Fibroblast of skin of back (primary cell): ENCODE data around the gene CCL2. TPM values are rescaled to one million over a fixed set of nuclear protein-coding genes. Genes with fewer than 3 reads are reported as not detected.
A peak's percentile ranks its signal among the peaks of the same experiment; 100 is the strongest.
"Not testable (repeated sequence)": the region's sequence is repeated elsewhere in the genome, so short reads cannot be mapped to it uniquely, and the experiment has no call there.

ENCODE experiments used
- DNase-seq: peaks from one replicate; pipeline ENCODE4 v3.0.0-alpha.2; 2013
- polyA plus RNA-seq, 2 experiments: library from polyadenylated mRNA; unstranded; fragments of 120-200 nt; gene quantifications; one replicate each; pipeline ENCODE4 v1.2.1, GENCODE V29; 2013; ENCODE audit not compliant: insufficient read length in 2 of 2

CCL2 gene
- polyA plus RNA-seq (2013, experiment 1 of 2; ENCODE audit: insufficient read length) = 8.8 TPM
- 12.2 TPM for polyA plus RNA-seq (2013, experiment 2 of 2; ENCODE audit: insufficient read length)

DNA sequence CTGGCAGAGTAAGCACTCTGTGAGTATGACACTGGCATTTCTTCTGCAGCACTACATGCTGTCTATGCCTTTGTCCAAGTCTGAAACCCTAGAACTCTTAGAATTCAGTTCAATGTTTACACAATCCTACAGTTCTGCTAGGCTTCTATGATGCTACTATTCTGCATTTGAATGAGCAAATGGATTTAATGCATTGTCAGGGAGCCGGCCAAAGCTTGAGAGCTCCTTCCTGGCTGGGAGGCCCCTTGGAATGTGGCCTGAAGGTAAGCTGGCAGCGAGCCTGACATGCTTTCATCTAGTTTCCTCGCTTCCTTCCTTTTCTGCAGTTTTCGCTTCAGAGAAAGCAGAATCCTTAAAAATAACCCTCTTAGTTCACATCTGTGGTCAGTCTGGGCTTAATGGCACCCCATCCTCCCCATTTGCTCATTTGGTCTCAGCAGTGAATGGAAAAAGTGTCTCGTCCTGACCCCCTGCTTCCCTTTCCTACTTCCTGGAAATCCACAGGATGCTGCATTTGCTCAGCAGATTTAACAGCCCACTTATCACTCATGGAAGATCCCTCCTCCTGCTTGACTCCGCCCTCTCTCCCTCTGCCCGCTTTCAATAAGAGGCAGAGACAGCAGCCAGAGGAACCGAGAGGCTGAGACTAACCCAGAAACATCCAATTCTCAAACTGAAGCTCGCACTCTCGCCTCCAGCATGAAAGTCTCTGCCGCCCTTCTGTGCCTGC lies at the start of gene CCL2:
TSS of gene CCL2 (plus strand) at position 635 of the 730 bp plus-strand sequence. CDS start at position 700, 65 bp downstream.
- peak; percentile 64 for DNase-seq

DNA sequence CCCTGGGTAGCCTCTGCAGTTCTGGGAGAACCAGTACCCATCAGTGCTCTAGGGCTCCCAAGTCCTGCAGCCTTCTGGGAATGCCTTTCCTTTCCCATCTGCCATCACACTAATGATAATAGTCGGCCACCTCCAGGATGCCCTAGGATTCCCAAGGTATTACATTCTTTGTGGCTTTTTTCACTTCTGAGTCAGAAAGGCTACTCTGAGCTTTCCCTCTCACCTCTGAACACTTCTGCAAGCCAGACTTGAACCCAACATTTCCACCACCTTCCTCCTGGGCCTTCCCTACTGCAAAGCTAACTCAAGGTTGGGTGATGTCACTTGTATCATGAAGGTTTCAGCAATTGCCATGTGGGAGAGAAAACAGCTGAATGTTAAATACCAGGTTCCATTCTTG lies 49.7 kb upstream of the CCL2 start:
- DNase-seq = no peak

DNA sequence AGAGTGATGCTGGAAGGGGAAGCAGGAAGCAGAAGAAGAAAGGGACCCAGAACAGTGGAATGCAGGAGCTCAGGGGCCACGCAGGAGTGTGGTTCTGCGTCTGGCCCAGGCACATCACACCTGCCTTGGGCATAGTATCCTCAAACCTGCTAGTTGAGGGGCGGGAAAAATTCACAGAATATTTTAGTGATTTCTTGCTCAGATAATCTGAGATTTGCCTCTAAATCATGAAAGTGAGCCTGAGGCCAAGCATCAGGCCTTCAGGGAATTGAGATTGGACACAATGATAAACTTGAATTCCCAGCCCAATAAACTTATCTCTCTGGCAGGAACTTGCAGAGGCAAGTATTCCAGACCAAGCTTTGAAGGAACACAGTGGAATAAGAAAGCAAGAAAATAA lies 48.5 kb upstream of the CCL2 start:
- no peak for DNase-seq

DNA sequence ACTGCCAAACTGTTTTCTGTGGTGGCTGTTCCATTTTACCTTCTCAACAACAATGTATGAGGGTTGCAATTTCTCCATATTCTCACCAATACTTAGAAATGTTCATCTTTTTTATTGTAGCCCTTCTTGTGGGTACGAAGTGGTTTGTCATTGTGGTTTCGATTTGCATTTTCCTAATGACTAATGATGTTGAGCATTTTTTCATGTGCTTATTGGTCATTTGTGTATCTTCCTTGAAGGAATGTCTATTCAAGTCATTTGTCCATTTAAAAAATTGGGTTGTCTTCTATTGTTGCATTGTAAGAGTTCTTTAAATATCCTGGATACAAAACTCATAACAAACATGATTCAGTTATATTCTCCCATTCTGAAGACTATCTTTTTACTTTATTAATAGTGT lies 47.5 kb upstream of the CCL2 start:
- no peak for DNase-seq

DNA sequence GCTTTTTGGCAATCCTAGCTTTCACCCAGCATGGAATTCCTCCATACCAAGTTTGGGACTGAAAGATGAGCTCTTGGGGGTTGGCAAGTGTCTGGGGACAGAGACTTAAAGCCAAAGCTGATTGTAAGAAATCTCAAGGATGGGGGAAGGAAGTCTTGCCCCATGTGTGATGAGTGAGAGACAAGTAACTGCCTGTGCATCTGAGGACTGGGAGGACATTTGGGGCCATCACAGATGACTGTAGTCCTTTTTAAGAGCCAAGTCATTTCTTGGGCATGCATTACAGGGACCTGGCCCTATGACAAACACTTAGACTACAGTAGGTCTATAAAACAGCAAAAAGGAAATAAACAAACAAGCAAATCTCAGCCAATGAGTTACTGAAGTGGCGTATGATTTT lies 36.3 kb upstream of the CCL2 start:
- no peak for DNase-seq

DNA sequence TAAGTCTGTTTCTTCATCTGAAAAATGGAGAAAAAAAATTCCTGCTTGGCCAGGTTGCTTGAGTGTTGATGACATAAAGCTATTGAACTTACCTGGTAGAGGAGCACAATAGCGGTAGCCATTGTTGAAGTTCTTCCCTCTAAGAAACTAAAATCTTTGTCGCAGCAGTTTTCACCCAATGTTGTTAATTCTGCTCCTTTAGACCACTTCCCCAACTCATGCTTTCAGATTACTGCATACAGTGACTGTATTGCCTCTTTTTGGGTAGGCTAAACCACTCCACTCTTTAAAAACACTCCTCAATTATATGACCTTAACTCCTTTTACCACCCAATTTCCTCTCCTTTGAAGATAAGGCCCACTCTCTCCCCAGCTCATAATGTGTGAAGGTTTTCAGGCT lies 35.7 kb upstream of the CCL2 start:
- no peak for DNase-seq

DNA sequence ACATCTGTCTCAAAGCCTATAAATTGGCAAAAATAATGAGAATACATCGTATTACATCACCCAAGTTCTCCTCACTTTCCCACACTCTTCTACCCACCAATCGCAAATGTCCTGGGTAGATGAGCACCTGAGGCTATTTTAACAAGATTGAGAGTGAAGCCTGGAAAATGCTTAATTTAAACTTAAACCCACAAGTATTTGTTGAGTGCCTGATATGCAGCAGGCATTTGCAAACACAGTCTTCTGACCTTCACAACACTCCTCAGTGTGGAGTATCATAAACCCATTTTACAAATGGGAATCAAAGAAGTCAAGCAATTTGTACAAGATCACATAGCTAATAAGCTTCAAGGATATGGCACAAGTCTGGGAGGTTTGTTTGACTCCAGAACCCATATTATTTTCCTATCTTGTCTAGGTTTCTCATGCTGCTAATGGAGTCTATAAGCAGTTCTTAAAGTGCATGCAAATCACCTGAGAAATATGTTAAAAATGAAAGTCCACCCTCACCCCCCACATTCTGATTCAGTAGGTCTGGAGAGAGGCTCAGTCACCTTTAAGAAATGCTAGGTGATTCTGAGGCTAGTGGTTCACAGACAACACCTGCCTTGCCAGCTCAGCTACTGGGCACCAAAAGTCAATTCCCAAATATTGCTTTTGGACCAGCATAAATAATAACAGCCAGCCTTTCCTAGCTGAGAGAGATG lies 34.9 kb upstream of the CCL2 start:
- DNase-seq = no peak

DNA sequence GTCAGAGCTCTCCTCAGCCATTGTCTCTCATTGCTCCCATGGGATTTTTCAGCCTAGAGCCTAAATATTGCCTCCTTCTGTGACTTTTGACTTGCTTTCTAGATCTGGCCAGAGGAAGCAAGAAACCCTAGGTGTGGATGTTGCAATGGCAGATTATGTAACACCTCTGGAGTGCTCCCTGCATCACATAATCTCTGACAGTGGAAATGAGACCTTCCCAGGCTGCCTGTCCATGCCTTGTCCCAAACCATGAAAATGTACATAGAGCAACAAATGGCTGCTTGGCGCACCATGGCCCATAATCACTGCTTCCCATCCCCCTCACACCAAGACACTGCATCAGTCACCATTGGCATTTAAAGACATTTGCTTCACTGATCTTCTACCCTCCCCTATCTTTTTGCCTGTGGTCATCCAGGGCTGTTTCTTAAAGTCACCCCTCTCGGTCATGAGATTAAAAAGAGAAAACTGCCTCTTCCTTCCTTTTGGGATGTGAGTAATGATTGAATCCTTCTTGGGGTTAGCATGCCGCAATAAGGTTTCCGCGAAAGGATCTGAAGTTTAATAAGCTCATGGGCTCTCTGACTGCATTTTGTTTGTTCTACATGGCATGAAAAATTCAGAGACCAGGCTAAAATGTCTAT lies 34.2 kb upstream of the CCL2 start:
- DNase-seq = no peak

DNA sequence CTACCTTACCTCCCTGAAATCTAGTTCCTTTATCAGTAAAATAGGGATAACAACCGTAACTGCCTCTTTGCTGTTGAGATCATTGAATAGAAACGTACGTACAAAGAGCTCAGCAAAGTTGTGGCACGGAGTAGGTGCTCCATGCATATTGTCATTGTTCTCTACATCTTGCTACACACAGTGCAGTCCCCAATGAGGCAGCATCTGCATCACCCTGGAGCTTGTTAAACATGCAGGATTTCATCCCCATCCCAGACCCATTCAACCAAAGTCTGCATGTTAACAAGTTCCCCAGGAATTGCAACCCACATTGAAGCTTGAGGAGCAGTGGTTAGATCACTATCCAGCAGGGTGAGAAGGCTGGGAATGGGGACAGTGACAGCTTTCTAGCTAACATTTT lies 33.7 kb upstream of the CCL2 start:
- no peak for DNase-seq

DNA sequence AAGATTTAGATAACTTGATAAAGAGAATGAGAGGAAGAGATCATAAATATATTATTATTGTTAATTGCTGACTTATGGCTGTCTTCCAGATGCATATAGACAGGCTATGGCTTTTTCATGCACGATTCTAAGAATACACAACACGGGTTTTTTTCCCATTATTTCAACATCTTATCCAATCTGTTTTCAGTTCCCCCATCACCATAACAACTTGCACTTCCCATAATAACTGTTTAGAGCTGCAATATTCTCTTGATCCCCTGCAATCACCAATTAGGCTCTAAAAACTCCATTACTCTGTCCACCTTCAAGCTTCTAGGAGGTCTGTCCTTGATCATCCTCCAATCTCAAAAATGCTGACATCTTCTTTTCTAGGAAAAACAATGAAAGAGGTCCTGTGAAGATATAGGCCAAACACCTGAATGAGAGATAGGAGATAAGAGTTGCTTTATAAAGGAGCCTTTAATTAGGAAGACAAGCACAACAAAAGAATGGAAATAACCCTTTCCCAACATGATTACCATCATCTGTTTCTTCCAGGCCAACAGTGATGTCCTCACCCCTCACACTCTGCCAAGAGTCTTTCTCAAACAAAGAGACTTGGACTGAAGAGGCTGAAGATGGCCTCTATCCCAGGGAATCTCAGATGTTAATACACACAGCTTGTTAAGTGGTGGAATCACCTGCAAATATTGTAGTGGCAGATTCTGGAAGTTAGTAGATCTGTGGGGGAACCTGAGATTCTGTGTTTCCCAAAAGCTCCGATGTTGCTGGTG lies 32.2 kb upstream of the CCL2 start:
- DNase-seq = no peak

DNA sequence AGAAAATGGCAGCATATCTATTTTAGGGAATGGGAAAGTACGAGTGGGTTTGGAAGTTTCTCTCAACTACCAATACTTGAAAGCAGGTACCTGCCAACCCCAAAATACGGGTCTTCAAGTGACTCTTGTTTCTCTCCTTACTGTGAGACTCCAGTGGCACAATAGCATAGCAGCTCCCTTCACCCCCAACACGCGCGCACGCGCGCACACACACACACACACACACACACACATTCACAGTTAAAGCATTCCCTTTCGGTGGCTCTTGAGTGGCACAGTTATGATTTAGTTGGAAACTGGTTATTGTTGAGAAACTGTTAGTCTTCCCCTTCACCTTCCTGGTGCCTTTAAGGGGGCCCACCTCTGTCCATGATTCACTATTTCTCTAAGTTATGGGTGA lies 30.0 kb upstream of the CCL2 start:
- DNase-seq = no peak

DNA sequence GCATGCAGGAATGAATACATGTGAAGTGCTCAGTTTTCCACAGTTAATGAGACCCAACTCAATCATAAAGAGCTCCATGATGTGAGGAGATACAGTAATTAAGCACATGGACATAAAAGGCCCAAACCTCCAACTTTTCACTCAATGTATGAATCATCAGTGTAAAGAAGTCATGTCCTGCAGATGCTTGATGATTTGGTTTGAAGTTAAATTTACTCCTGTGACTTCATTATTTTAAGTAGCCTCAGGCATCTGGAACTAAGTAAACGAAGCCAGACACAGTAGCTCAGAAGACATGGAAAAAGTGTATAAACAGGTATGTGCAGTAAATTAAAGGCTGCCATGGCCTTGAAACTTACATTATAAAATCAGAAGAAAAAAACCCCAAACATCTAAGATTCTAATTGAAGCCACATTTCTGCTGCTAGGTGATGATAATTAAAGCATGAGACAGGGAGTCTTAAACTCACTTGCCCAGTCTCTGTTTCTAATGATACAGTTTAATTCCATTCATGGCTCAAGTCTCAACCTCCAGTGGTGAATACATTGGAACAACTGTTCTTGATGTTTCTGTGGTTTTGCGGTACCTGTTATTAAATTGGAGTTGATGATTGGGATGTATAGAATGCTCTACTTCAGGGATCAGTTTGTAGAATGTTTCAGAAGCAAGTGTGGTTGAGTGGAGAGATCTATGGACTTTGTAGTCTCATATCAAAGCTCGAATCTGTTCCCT lies 28.9 kb upstream of the CCL2 start:
- no peak for DNase-seq

DNA sequence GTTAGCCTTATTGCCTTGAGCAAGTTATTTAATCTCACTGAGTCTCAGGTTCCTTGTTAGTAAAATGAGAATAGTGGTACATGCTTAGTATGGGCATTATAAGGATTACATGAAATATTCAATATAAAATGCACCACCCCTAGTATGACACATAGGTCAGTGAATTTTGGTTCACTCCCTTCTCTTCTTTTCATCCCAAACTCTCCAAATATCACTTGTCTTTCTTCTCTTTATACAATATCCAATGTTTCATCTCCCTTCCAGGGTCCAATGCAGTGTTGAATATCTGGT lies 28.4 kb upstream of the CCL2 start:
- no peak for DNase-seq

DNA sequence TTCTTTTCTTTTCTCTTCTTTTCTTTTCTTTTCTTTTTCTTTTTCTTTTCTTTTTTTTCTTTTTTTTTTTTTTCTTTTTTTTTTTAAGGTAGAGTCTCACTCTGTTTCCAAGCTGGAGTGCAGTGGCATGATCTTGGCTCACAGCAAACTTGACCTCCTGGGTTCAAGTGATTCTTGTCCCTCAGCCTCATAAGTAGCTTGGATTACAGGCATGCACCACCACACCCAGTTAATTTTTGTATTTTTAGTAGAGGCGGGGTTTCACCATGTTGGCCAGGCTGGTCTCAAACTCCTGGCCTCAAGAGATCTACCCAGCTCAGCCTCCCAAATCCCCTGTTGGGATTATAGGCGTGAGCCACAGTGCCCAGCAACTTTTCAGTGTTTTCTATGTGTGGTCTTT lies 27.8 kb upstream of the CCL2 start:
- not testable (repeated sequence) for DNase-seq

DNA sequence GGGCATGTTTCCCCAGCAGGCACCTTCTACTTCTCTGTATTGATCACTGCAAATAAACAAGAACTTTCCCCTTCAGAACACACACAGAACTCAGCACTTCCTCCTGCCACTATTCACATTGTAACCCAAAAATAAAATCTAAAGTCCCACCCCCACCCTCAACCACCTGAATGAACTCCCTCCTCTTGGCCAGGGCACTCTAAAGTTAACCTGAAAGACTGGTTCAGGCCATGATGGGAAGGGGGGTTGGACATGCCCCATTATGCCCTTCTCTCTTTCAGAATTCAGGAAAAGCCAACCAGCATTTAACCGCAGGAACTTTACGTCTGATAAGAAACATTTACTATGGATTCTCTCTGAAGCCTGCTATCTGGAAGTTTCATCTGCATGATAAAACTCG lies 27.4 kb upstream of the CCL2 start:
- no peak for DNase-seq

DNA sequence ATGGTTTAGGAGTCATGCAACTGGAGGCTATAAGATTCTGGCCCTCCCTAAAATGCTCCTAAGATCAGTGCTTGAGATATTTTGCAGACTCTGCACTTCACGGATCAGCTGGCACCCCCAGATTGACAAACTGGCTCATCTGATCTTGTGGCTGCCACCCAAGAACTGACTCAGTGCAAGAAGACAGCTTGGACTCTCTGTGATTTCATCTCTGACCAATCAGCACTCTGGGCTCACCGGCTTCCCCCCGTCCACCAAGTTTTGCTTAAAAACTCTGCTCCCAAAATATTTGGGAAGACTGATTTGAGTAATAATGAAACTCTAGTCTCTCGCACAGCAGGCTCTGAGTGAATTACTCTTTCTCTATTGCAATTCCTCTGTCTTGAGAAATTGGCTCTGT lies 26.3 kb upstream of the CCL2 start:
- DNase-seq = no peak

DNA sequence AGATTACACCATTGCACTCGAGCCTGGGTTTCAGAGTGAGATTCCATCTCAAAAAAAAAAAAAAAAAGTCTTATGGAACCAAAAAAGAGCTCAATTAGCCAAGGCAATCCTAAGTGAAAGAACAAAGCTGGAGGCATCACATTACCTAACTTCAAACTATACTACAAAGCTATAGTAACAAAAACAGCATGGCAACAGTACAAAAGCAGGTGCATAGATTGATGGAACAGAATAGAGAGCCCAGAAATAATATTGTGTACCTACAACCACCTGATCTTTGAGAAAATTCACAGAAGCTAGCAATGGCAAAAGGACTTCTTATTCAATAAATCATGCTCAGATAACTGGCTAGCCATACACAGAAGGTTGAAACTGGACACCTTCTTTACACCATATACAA lies 24.7 kb upstream of the CCL2 start:
- no peak for DNase-seq

DNA sequence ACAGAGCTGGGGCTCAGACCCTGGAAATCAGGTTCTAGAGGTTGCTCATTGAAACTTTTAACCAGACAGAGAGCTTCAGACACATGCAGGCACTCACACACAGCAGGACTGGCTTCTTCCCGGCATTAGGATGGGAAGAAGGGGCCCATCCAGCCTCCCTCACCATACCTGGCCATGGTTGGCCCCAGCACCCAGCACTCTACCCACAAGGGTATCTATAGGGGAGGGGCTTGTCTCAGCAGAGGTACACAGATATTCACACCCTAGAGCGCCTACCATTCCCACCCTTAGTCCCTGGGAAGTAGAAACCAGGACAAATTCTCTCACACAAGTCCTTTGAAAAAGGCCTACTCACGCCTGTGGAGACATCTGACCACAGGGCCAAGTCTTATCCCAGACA lies 20.5 kb upstream of the CCL2 start:
- no peak for DNase-seq

DNA sequence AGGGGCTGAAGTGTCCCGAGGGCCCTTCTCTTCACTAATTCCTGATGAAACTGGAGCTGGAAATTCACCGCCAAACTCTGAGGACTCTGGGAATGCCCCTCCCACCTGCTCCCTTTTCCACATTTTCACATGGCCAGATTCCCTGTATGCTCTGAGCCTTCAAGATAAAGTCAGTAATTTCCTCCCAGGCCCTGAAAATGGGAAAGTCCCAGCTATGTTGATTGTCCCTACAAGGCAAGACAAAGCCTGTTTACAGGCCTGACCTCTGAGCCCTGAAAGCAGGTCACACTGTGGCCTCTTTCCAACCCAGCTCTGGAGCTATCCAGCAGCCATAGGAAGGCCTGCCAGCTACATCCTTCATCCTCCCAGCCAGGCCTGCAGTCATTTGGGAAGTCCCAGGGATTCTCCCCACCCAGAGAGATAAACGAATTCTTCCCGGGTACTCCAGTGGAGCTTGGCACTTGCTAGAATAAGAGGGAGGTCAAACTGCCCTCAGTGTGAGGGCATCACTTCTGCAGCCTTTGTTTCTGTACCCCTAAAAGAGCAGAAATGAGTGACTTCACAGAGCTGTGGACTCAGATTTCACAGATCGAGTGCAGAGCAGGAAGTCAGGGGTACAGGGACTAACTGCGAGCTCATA lies 19.6 kb upstream of the CCL2 start:
- DNase-seq = no peak

DNA sequence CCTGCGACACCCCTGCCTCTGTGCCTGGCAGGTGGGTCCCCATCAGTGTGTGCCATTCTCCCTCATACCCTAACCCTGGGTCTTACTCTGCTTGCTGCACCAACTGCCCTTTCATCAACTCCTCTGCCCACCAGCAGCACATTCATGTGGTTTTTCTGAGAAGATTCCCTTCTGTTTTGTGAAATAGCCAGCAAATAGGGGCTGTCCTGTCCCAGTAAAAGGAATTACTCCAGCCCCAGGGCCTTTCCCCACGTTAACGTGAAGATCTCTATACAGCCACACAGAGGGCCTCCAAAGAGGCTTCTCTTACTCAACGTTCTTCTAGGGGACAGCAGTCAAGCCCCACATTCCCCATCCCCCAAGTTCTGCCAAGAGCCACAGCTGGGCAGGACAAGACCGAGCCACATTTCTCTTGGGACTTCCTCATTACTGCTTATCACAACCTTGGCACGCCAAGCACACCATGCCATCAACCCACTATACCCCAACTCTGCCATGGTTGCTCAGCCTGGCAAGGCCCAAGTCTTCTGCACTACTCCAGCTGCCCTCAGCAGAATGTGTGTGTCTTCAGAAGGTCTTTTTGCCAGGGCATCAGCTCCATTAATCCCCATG lies 18.7 kb upstream of the CCL2 start:
- no peak for DNase-seq

DNA sequence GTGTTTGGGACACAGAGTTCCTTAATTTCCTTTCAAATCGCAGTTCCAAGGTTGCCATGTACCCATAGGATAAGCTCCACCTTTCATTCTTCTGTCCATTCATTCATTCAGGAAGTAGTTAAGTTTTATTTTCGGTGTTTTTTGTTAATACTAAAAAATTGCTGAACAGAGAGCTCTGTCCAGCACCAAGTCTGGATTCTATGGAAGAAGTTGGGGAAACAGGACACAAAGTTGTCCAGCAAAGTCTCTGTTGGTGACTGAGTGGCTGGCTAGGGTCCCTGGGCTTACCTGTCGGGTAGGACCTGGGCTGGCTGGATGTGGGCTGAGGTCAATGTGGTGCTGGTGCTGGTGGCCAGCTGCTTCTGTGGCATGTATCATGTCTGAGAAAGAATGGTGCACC lies 17.6 kb upstream of the CCL2 start:
- no peak for DNase-seq

DNA sequence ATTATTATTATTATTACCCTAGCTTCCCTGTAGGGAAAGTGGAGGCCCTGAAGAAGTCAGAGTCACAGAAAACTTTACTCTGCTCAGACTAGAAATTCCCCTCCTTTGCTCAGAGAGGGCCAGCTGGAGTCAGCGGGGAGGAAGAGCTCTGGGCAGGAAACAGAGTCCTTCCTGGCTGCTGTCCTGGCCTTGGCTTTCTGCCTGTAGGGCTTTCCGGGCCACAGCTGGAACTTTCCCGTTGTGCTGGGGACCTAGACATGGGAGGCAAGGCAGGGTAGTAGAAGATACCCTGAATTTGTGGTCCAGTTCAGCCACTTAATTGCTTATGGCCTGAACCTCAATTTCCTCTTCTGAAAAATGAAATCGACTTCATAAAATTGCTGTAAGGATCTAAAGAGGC lies 14.0 kb upstream of the CCL2 start:
- DNase-seq = no peak
